Ammon's horn (tissue), 1 donor: ENCODE measurements around the gene CCNF.
"Not testable (repeated sequence)": the region's sequence is repeated elsewhere in the genome, so short reads cannot be mapped to it uniquely, and the experiment has no call there.

Experiments
- DNase-seq: peaks from one replicate; pipeline ENCODE4 v3.0.0-alpha.2; 2016; ENCODE audit warnings: low spot score

The CCNF gene

GRCh38 chr16:2428051-2428783 is 1.0 kb upstream of the CCNF start:
- DNase-seq: no peak

GRCh38 chr16:2428784-2429033 is 538 bp upstream of the CCNF start:
- DNase-seq: no peak

GRCh38 chr16:2429771-2430663 is 770 bp downstream of the CCNF start:
- DNase-seq: peak; percentile 36

- no peak for DNase-seq
These were observed 3.0 kb downstream of the CCNF start for GRCh38 chr16:2432286-2432685.

GRCh38 chr16:2432801-2433505 is 3.7 kb downstream of the CCNF start:
- DNase-seq: no peak

GRCh38 chr16:2435236-2435635 is 6.0 kb downstream of the CCNF start:
- DNase-seq: not testable (repeated sequence)

- no peak for DNase-seq
These were observed 6.9 kb downstream of the CCNF start for GRCh38 chr16:2436110-2436509.

GRCh38 chr16:2437032-2437790 is 8.0 kb downstream of the CCNF start:
- no peak for DNase-seq

GRCh38 chr16:2438121-2438520 is 8.9 kb downstream of the CCNF start:
- no peak for DNase-seq

GRCh38 chr16:2439598-2439997 is 10.4 kb downstream of the CCNF start:
- no peak for DNase-seq

- DNase-seq: not testable (repeated sequence)
These were observed 12.0 kb downstream of the CCNF start for GRCh38 chr16:2441143-2441804.

GRCh38 chr16:2443555-2443954 is 14.3 kb downstream of the CCNF start:
- no peak for DNase-seq

GRCh38 chr16:2447920-2448583 is 18.8 kb downstream of the CCNF start:
- DNase-seq: no peak

- DNase-seq: no peak
These were observed 19.9 kb downstream of the CCNF start for GRCh38 chr16:2449118-2449517.

- DNase-seq: peak; percentile 86
These were observed 21.3 kb downstream of the CCNF start for GRCh38 chr16:2450535-2450934.

GRCh38 chr16:2450975-2451381 is 21.7 kb downstream of the CCNF start:
- DNase-seq: no peak

GRCh38 chr16:2451851-2452320 is 22.6 kb downstream of the CCNF start:
- no peak for DNase-seq

- no peak for DNase-seq
These were observed 23.4 kb downstream of the CCNF start for GRCh38 chr16:2452650-2453049.

- no peak for DNase-seq
These were observed 26.0 kb downstream of the CCNF start for GRCh38 chr16:2455081-2455845.

GRCh38 chr16:2456551-2457153 is 27.4 kb downstream of the CCNF start:
- no peak for DNase-seq
